H7 (cell line): ENCODE measurements around the gene ARHGAP36. TPM values are rescaled to one million over a fixed set of nuclear protein-coding genes. Genes with fewer than 3 reads are reported as not detected.

Experiments used
- DNase-seq: peaks from one replicate; pipeline ENCODE4 v3.0.0; 2012
- H3K27me3 ChIP-seq: 2 replicates; pipeline ENCODE4 v1.6.0; 2011; ENCODE audit warnings: mild to moderate bottlenecking, low read length; ENCODE audit not compliant: control insufficient read depth, insufficient read depth
- H3K36me3 ChIP-seq: replicated peaks from 2 replicates; pipeline ENCODE4 v1.5.1; 2011; ENCODE audit warnings: low read length; ENCODE audit not compliant: control insufficient read depth, insufficient read depth
- H3K4me3 ChIP-seq: 2 replicates; pipeline ENCODE4 v1.5.1; 2011; ENCODE audit warnings: low read depth, mild to moderate bottlenecking, control low read depth, low read length, moderate library complexity; ENCODE audit not compliant: insufficient read depth
- total RNA-seq: library from RNA; depleted of rRNA; stranded (reverse); fragments of >200 nt; shearing (Covaris generic); gene quantifications from 2 replicates; pipeline ENCODE4 v1.2.3, GENCODE V29; 2014

ARHGAP36 gene
- total RNA-seq, 1 experiment from 2014 or later: 0.28 TPM

DNA sequence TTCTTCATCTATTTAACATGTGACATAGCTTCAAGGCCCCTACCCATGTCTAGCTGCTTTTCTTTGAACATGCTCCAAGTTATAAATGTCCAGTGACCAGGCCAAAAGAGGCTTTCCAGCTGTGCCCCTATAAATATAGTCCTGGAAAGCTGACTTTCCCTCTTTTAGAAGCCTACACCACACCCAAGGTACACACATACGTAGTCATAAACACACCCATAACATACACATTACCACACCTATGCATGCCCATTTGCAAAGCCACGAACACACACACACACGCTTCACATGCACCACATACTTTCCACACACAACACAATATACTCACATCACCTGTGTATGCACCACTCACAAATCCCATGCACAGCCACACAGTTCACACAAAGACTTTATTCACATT, 2.0 kb downstream of the ARHGAP36 start:
- DNase-seq: no peak
- Histone ChIP-seq H3K27me3 (peaks cover 50% of the 10 kb centered on the region), H3K36me3 (no peaks in the 10 kb centered on the region), H3K4me3 (no peak overlapping the region)

GRCh38 chrX:131061306-131061705, 3.2 kb downstream of the ARHGAP36 start:
- no peak overlapping the region for H3K4me3 ChIP-seq
- no peak for DNase-seq

GRCh38 chrX:131063613-131064012, 5.5 kb downstream of the ARHGAP36 start:
- Histone ChIP-seq H3K27me3 (peaks cover 35% of the 10 kb centered on the region), H3K36me3 (no peaks in the 10 kb centered on the region), H3K4me3 (no peak overlapping the region)
- DNase-seq: peak; percentile 81

More at GRCh38 chrX:131061306-131061705, 3.2 kb downstream of the ARHGAP36 start:
- no peaks in the 10 kb centered on the region for H3K36me3 ChIP-seq
- peaks cover 43% of the 10 kb centered on the region for H3K27me3 ChIP-seq

DNA sequence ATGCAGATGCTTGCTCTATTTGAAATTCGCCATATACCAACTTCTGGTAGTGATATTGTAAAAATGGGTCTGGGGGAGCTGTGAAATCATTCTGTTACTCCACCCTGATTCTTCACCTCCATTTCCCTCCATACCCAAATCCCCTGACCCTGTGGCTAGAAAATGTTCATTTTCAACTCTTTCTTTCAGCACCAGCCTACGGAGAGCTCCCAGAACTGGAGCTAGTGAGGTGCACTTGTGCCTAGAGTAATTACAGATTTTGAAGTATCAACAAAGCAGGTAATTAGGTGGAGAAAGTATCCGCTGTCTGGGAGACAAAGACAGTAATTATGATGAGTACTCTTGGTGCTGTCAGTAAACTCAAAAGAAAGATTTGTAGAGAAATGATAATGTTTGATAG, 8.1 kb downstream of the ARHGAP36 start:
- peaks cover 44% of the 10 kb centered on the region for H3K27me3 ChIP-seq
- H3K4me3 ChIP-seq: no peak overlapping the region
- DNase-seq: no peak

DNA sequence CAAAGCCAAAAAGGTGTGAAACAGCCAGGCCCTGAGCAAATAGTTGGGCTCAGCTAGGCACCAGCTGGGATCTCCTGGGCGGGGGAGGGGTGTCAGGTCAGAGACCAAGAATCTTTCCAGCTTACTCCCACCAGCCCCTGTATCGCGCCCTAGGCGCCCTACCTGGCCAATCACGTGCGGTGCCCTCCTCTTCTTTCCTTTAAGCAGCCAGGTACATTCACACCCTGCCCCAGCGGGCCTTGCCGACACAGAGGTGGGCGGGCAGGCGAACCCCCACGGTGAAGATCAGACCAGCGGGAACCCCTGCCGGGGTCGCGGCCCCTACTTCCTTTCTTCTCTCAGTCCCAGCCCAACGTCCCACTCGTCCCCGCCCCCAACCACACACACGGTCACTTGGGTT, 9.1 kb downstream of the ARHGAP36 start:
- H3K4me3 ChIP-seq: peak overlapping the region; percentile 50
- peaks cover 54% of the 10 kb centered on the region for H3K27me3 ChIP-seq
- DNase-seq: peak; percentile 79
- H3K36me3 ChIP-seq: no peaks in the 10 kb centered on the region

More for the DNA sequence above, 8.1 kb downstream of the ARHGAP36 start:
- no peaks in the 10 kb centered on the region for H3K36me3 ChIP-seq

- Histone ChIP-seq H3K36me3 (no peaks in the 10 kb centered on the region), H3K4me3 (peak overlapping the region; percentile 50), H3K27me3 (peaks cover 63% of the 10 kb centered on the region)
- peak; percentile 91 for DNase-seq
Measured at GRCh38 chrX:131067846-131068745, 9.9 kb downstream of the ARHGAP36 start.

- H3K27me3 ChIP-seq: peaks cover 72% of the 10 kb centered on the region
Measured at GRCh38 chrX:131068945-131069719, 11.0 kb downstream of the ARHGAP36 start.

DNA sequence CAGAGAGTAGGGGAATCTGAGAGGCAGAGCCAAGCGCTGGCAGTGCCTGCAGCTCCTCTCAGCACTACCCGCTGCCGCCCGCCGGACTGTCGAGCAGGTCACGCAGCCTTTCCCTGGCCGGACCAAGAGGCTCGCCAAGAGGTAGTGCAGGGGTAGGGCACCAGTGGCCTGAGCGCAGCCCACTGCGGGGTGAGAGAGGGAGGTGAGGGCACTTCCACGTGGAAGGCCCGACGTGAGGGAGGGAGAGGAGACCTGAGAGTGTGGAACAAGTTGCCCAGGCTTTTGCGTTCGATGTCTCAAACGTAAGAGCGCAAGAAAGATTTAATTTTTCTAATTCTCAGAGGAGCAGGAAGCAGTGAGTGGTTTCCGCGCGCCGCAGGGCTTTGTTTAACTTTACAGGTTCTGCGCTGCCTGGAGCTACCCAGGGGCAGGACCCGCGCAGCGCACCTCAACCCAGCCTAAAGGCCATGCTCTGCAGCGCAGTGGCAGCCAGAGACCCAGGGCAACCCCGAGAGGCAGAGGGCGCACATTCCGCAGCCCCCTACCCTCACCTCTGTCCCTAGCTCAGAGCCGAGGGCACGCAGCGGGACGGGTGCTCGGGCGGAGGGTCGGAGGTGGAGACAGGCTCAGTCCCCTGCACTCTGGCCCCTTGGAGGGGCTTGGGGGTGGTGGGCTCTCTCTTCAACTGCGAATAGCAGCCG, 14.9 kb downstream of the ARHGAP36 start:
- peak overlapping the region; percentile 37 for H3K4me3 ChIP-seq
- DNase-seq: peak; percentile 80

More at GRCh38 chrX:131068945-131069719, 11.0 kb downstream of the ARHGAP36 start:
- Histone ChIP-seq H3K4me3 (peak overlapping the region; percentile 50), H3K36me3 (no peaks in the 10 kb centered on the region)
- peak; percentile 90 for DNase-seq

GRCh38 chrX:131073607-131074006, 15.5 kb downstream of the ARHGAP36 start:
- no peak for DNase-seq
- H3K36me3 ChIP-seq: no peaks in the 10 kb centered on the region
- peak overlapping the region; percentile 37 for H3K4me3 ChIP-seq
- H3K27me3 ChIP-seq: peaks cover 92% of the 10 kb centered on the region

More for the DNA sequence above, 14.9 kb downstream of the ARHGAP36 start:
- Histone ChIP-seq H3K36me3 (no peaks in the 10 kb centered on the region), H3K27me3 (peaks cover 91% of the 10 kb centered on the region)

GRCh38 chrX:131081772-131082740, 23.9 kb downstream of the ARHGAP36 start:
- peak overlapping the region; percentile 47 for H3K4me3 ChIP-seq
- no peaks in the 10 kb centered on the region for H3K36me3 ChIP-seq
- H3K27me3 ChIP-seq: peaks cover 84% of the 10 kb centered on the region
- DNase-seq: peak; percentile 81

GRCh38 chrX:131083510-131084142, 25.5 kb downstream of the ARHGAP36 start:
- DNase-seq: peak; percentile 66
- H3K27me3 ChIP-seq: peaks cover 74% of the 10 kb centered on the region
- H3K36me3 ChIP-seq: no peaks in the 10 kb centered on the region

DNA sequence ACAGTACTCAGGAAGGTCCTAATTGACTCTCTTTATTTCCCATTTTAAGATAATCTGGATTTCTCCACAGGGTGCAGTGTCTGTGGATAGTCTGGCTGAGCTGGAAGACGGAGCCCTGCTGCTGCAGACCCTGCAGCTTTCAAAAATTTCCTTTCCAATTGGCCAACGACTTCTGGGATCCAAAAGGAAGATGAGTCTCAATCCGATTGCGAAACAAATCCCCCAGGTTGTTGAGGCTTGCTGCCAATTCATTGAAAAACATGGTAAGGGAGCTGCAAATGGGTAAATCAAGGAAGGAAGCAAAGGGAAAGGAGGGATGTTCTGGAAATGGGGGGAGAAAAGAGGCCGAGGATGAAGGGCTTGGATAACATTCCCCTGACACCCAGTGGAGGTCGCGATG, 26.0 kb downstream of the ARHGAP36 start:
- Histone ChIP-seq H3K4me3 (no peak overlapping the region), H3K27me3 (peaks cover 70% of the 10 kb centered on the region), H3K36me3 (no peaks in the 10 kb centered on the region)
- DNase-seq: no peak

More at GRCh38 chrX:131083510-131084142, 25.5 kb downstream of the ARHGAP36 start:
- peak overlapping the region; percentile 20; the same call in 1 of the 2 replicates for H3K4me3 ChIP-seq

DNA sequence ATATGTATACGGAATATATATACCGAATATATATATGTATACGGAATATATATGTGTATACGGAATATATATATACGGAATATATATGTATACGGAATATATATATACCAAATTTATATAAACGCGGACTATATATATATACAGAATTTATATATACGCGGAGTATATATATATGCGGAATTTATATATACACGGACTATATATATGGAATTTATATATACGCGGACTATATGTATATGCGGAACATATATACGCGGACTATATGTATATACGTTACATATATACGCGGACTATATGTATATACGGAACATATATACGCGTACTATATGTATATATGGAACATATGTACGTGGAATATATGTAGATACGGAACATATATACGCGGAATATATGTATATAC, 78.6 kb downstream of the ARHGAP36 start:
- DNase-seq: no peak

More for the DNA sequence above, 78.6 kb downstream of the ARHGAP36 start:
- Histone ChIP-seq H3K27me3 (no peaks in the 10 kb centered on the region; the same call in 1 of the 2 replicates), H3K36me3 (no peaks in the 10 kb centered on the region), H3K4me3 (no peak overlapping the region)
